ENCODE data around the gene PAM16.

Gene PAM16

DNA sequence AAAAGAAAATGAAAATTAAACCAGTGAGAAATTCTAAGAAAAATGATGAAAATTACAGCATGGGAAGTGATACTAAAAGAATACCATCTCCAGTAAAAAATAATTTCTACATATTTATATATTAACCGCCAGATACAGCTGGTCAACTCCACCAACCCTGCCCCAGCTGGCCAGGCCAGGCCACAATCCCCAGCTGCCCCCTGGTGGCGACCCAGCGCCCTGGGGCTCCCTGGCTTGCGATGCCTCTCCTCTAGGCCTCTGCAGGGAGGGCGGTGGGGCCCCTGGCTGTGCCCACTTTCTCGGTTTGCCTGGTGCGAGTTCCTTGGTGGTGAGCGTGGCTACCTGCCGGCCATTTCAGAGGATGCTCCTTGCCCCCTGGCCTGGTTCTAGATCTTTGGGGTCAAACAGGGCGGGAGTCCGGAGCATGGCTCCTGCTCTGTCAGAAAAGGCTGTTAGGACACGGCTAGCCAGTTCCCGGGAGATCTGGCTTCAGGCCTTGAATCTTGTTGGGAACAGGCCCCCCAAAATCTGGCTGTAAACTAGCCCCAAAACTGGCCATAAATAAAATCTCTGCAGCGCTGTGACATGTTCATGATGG lies 20.7 kb downstream of the PAM16 start (continued):
- TF ChIP-seq ZNF2 (tag by site-specific recombination; IDR thresholded peaks at IDR 0.05) (peak; percentile 94), ZSCAN23 (tag by site-specific recombination; IDR thresholded peaks at IDR 0.05) (no peak), ZBTB7A (tag by site-specific recombination; IDR thresholded peaks at IDR 0.05; ENCODE audit: low read depth) (no peak), ZNF433 (tag by site-specific recombination; IDR thresholded peaks at IDR 0.05; ENCODE audit: low read depth) (no peak), ZNF843 (tag by site-specific recombination; IDR thresholded peaks at IDR 0.05) (no peak), ZFP37 (tag by site-specific recombination; IDR thresholded peaks at IDR 0.05) (no peak), BCL11B (tag by site-specific recombination; IDR thresholded peaks at IDR 0.05; ENCODE audit: low read depth) (no peak), ZNF571 (tag by site-specific recombination; IDR thresholded peaks at IDR 0.05) (no peak), ZNF416 (tag by site-specific recombination; IDR thresholded peaks at IDR 0.05) (no peak), ZNF302 (tag by site-specific recombination; IDR thresholded peaks at IDR 0.05; ENCODE audit: low read depth) (no peak), ZNF544 (tag by site-specific recombination; IDR thresholded peaks at IDR 0.05) (no peak), ZNF629 (tag by site-specific recombination; IDR thresholded peaks at IDR 0.05) (no peak)
- TF ChIP-seq, protein P1, sequence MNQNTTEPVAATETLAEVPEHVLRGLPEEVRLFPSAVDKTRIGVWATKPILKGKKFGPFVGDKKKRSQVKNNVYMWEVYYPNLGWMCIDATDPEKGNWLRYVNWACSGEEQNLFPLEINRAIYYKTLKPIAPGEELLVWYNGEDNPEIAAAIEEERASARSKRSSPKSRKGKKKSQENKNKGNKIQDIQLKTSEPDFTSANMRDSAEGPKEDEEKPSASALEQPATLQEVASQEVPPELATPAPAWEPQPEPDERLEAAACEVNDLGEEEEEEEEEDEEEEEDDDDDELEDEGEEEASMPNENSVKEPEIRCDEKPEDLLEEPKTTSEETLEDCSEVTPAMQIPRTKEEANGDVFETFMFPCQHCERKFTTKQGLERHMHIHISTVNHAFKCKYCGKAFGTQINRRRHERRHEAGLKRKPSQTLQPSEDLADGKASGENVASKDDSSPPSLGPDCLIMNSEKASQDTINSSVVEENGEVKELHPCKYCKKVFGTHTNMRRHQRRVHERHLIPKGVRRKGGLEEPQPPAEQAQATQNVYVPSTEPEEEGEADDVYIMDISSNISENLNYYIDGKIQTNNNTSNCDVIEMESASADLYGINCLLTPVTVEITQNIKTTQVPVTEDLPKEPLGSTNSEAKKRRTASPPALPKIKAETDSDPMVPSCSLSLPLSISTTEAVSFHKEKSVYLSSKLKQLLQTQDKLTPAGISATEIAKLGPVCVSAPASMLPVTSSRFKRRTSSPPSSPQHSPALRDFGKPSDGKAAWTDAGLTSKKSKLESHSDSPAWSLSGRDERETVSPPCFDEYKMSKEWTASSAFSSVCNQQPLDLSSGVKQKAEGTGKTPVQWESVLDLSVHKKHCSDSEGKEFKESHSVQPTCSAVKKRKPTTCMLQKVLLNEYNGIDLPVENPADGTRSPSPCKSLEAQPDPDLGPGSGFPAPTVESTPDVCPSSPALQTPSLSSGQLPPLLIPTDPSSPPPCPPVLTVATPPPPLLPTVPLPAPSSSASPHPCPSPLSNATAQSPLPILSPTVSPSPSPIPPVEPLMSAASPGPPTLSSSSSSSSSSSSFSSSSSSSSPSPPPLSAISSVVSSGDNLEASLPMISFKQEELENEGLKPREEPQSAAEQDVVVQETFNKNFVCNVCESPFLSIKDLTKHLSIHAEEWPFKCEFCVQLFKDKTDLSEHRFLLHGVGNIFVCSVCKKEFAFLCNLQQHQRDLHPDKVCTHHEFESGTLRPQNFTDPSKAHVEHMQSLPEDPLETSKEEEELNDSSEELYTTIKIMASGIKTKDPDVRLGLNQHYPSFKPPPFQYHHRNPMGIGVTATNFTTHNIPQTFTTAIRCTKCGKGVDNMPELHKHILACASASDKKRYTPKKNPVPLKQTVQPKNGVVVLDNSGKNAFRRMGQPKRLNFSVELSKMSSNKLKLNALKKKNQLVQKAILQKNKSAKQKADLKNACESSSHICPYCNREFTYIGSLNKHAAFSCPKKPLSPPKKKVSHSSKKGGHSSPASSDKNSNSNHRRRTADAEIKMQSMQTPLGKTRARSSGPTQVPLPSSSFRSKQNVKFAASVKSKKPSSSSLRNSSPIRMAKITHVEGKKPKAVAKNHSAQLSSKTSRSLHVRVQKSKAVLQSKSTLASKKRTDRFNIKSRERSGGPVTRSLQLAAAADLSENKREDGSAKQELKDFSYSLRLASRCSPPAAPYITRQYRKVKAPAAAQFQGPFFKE (tag by site-specific recombination; IDR thresholded peaks at IDR 0.05; ENCODE audit: borderline replicate concordance), result no peak
- TF ChIP-seq, protein P2, sequence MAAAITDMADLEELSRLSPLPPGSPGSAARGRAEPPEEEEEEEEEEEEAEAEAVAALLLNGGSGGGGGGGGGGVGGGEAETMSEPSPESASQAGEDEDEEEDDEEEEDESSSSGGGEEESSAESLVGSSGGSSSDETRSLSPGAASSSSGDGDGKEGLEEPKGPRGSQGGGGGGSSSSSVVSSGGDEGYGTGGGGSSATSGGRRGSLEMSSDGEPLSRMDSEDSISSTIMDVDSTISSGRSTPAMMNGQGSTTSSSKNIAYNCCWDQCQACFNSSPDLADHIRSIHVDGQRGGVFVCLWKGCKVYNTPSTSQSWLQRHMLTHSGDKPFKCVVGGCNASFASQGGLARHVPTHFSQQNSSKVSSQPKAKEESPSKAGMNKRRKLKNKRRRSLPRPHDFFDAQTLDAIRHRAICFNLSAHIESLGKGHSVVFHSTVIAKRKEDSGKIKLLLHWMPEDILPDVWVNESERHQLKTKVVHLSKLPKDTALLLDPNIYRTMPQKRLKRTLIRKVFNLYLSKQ (tag by site-specific recombination; IDR thresholded peaks at IDR 0.05; ENCODE audit: borderline replicate concordance), result no peak
- TF ChIP-seq, protein P3, sequence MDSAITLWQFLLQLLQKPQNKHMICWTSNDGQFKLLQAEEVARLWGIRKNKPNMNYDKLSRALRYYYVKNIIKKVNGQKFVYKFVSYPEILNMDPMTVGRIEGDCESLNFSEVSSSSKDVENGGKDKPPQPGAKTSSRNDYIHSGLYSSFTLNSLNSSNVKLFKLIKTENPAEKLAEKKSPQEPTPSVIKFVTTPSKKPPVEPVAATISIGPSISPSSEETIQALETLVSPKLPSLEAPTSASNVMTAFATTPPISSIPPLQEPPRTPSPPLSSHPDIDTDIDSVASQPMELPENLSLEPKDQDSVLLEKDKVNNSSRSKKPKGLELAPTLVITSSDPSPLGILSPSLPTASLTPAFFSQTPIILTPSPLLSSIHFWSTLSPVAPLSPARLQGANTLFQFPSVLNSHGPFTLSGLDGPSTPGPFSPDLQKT (IDR thresholded peaks at IDR 0.05; ENCODE audit: borderline replicate concordance, low read depth, low read length), result no peak
- TF ChIP-seq, protein P4, sequence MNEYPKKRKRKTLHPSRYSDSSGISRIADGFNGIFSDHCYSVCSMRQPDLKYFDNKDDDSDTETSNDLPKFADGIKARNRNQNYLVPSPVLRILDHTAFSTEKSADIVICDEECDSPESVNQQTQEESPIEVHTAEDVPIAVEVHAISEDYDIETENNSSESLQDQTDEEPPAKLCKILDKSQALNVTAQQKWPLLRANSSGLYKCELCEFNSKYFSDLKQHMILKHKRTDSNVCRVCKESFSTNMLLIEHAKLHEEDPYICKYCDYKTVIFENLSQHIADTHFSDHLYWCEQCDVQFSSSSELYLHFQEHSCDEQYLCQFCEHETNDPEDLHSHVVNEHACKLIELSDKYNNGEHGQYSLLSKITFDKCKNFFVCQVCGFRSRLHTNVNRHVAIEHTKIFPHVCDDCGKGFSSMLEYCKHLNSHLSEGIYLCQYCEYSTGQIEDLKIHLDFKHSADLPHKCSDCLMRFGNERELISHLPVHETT (tag by site-specific recombination; IDR thresholded peaks at IDR 0.05), result no peak
- TF ChIP-seq, protein P5, sequence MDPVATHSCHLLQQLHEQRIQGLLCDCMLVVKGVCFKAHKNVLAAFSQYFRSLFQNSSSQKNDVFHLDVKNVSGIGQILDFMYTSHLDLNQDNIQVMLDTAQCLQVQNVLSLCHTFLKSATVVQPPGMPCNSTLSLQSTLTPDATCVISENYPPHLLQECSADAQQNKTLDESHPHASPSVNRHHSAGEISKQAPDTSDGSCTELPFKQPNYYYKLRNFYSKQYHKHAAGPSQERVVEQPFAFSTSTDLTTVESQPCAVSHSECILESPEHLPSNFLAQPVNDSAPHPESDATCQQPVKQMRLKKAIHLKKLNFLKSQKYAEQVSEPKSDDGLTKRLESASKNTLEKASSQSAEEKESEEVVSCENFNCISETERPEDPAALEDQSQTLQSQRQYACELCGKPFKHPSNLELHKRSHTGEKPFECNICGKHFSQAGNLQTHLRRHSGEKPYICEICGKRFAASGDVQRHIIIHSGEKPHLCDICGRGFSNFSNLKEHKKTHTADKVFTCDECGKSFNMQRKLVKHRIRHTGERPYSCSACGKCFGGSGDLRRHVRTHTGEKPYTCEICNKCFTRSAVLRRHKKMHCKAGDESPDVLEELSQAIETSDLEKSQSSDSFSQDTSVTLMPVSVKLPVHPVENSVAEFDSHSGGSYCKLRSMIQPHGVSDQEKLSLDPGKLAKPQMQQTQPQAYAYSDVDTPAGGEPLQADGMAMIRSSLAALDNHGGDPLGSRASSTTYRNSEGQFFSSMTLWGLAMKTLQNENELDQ (tag by site-specific recombination; IDR thresholded peaks at IDR 0.05; ENCODE audit: low read depth), result no peak
- TF ChIP-seq, protein P6, sequence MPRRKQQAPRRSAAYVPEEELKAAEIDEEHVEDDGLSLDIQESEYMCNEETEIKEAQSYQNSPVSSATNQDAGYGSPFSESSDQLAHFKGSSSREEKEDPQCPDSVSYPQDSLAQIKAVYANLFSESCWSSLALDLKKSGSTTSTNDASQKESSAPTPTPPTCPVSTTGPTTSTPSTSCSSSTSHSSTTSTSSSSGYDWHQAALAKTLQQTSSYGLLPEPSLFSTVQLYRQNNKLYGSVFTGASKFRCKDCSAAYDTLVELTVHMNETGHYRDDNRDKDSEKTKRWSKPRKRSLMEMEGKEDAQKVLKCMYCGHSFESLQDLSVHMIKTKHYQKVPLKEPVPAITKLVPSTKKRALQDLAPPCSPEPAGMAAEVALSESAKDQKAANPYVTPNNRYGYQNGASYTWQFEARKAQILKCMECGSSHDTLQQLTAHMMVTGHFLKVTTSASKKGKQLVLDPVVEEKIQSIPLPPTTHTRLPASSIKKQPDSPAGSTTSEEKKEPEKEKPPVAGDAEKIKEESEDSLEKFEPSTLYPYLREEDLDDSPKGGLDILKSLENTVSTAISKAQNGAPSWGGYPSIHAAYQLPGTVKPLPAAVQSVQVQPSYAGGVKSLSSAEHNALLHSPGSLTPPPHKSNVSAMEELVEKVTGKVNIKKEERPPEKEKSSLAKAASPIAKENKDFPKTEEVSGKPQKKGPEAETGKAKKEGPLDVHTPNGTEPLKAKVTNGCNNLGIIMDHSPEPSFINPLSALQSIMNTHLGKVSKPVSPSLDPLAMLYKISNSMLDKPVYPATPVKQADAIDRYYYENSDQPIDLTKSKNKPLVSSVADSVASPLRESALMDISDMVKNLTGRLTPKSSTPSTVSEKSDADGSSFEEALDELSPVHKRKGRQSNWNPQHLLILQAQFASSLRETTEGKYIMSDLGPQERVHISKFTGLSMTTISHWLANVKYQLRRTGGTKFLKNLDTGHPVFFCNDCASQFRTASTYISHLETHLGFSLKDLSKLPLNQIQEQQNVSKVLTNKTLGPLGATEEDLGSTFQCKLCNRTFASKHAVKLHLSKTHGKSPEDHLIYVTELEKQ (tag by site-specific recombination; IDR thresholded peaks at IDR 0.05; ENCODE audit: borderline replicate concordance), result no peak
- TF ChIP-seq, protein P7, sequence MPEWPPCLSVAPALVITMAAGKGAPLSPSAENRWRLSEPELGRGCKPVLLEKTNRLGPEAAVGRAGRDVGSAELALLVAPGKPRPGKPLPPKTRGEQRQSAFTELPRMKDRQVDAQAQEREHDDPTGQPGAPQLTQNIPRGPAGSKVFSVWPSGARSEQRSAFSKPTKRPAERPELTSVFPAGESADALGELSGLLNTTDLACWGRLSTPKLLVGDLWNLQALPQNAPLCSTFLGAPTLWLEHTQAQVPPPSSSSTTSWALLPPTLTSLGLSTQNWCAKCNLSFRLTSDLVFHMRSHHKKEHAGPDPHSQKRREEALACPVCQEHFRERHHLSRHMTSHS (tag by site-specific recombination; IDR thresholded peaks at IDR 0.05), result no peak
- TF ChIP-seq, protein P8, sequence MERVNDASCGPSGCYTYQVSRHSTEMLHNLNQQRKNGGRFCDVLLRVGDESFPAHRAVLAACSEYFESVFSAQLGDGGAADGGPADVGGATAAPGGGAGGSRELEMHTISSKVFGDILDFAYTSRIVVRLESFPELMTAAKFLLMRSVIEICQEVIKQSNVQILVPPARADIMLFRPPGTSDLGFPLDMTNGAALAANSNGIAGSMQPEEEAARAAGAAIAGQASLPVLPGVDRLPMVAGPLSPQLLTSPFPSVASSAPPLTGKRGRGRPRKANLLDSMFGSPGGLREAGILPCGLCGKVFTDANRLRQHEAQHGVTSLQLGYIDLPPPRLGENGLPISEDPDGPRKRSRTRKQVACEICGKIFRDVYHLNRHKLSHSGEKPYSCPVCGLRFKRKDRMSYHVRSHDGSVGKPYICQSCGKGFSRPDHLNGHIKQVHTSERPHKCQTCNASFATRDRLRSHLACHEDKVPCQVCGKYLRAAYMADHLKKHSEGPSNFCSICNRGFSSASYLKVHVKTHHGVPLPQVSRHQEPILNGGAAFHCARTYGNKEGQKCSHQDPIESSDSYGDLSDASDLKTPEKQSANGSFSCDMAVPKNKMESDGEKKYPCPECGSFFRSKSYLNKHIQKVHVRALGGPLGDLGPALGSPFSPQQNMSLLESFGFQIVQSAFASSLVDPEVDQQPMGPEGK (tag by site-specific recombination; IDR thresholded peaks at IDR 0.05), result 0 out of 2 replicates have a peak, but pooled peaks have one; percentile 16
